ENCODE measurements around the gene CACNA1C. TPM values are rescaled to one million over a fixed set of nuclear protein-coding genes. Genes with fewer than 3 reads are reported as not detected.

Gene CACNA1C
- total and polyA plus RNA-seq, 2 of the 4 experiments (the other 2 are of a cell fraction), result 1.6 to 2.6 TPM

- Histone ChIP-seq H3K56ac (ENCODE audit: extremely low read depth, insufficient read depth, low read length) (no peak overlapping the region), H4K20me1 (ENCODE audit: insufficient read depth, low read length) (peaks cover 4% of the 10 kb centered on the region), H2BK120ac (ENCODE audit: low read depth, low read length) (no peak overlapping the region), H3K27me3 (ENCODE audit: control insufficient read depth, insufficient read depth, low read length) (peaks cover 21% of the 10 kb centered on the region; the same call in 1 of the 2 replicates), H3K4ac (ENCODE audit: low read depth, low read length) (no peak overlapping the region), H3K18ac (ENCODE audit: low read depth, low read length) (no peak overlapping the region), H4K8ac (ENCODE audit: low read depth in 2 of 2, low read length in 2 of 2) (no peak overlapping the region), H3K79me1 (ENCODE audit: low read depth in 1 of 2, low read length in 2 of 2) (no peaks in the 10 kb centered on the region), H2AFZ (replicated peaks; ENCODE audit: low read length, poor library complexity) (no peak overlapping the region), H3K27ac (ENCODE audit: insufficient read depth, low read length) (no peak overlapping the region), H3K9ac (ENCODE audit: low read depth, low read length) (no peak overlapping the region), H3K36me3 (ENCODE audit: control insufficient read depth, insufficient read depth, low read length) (peaks cover 5% of the 10 kb centered on the region; the same call in 1 of the 2 replicates), H2AK9ac (replicated peaks; ENCODE audit: low read depth, low read length, poor library complexity) (no peak overlapping the region), H2BK15ac (ENCODE audit: low read depth, low read length) (no peak overlapping the region), H3K4me3 (ENCODE audit: insufficient read depth, low read depth, low read length) (no peak overlapping the region), H3K9me3 (ENCODE audit: control insufficient read depth, insufficient read depth, low read length) (no peaks in the 10 kb centered on the region), H3K4me2 (ENCODE audit: low read depth, low read length) (no peak overlapping the region), H2AK5ac (ENCODE audit: low read depth, low read length) (no peak overlapping the region), H3K23ac (ENCODE audit: low read depth, low read length) (no peak overlapping the region), H2BK5ac (ENCODE audit: low read depth, low read length, poor library complexity, severe bottlenecking) (no peak overlapping the region), H3K4me1 (ENCODE audit: control insufficient read depth, insufficient read depth, low read length) (peaks cover 10% of the 10 kb centered on the region; the same call in 1 of the 2 replicates), H3K14ac (replicated peaks; ENCODE audit: low read depth, low read length) (no peak overlapping the region), H4K91ac (ENCODE audit: insufficient read depth, low read depth, low read length) (no peak overlapping the region), H3K9me1 (ENCODE audit: insufficient read depth, low read length) (no peaks in the 10 kb centered on the region; the same call in 1 of the 2 replicates), H4K5ac (ENCODE audit: low read depth, low read length) (no peak overlapping the region), H2BK20ac (ENCODE audit: low read depth, low read length) (no peak overlapping the region)
- BruUV-seq (replicated peaks), result no TSS peak
- no peak for TF ChIP-seq MAZ (IDR thresholded peaks at IDR 0.05; ENCODE audit: borderline replicate concordance, low read depth, low read length)
- no peak for TF ChIP-seq MAFK (IDR thresholded peaks at IDR 0.05; ENCODE audit: low read depth, low read length)
- no peak for TF ChIP-seq ELK1 (IDR thresholded peaks at IDR 0.05; ENCODE audit: borderline replicate concordance, low read depth, low read length)
- DNase-seq (no peak), ATAC-seq (ENCODE audit: low read depth) (no peak)
- WGBS, 2 experiments (ENCODE audit: extremely low coverage in 2 of 2, insufficient read length in 1 of 2), result 81% methylated on average over 2 of the region's 3 CpGs; no CpG with 5 or more reads in 1 of the 2 experiments
- intact Hi-C loops (cut with micrococcal nuclease), result no loop called here
- dilution Hi-C loops (cut with HindIII; ENCODE audit: low sequenced_read_pairs, unreplicated experiment), result no loop called here
- CTCF ChIA-PET, result no interaction called here
- in situ Hi-C loops (cut with MboI; ENCODE audit: low sequenced_read_pairs), result no loop called here
- POLR2A ChIA-PET (ENCODE audit: unreplicated experiment), result no interaction called here
Observed at GRCh38 chr12:2483713-2484112, 430.9 kb downstream of the CACNA1C start.

Measured in IMR-90 (cell line).